ENCODE data around the gene FILIP1L.

Gene FILIP1L

GRCh38 chr3:99981138-99981537 is 133.2 kb downstream of the FILIP1L start:
- no peak for DNase-seq (ENCODE audit: low read depth in 2 of 2, low spot score in 1 of 2)

- no peak for DNase-seq (ENCODE audit: low read depth in 2 of 2, low spot score in 1 of 2)
These were observed 133.7 kb downstream of the FILIP1L start for GRCh38 chr3:99980606-99981005.

DNA sequence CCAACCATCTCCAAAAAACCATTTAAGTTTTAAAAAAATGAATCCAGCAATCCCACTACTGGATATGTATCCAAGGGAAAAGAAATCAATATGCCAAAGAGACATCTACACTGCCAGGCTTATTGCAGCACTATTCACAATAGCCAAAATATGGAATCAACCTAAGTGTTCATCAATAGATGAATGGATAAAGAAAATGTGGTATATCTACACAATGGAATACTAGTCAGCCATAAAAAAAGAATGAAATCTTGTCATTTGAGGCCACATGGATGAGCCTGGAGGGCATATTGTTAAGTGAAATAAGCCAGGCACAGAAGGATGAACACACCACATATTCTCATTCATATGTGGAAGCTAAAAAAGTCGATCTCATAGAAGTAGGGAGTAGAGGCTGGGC is 136.1 kb downstream of the FILIP1L start:
- DNase-seq (ENCODE audit: low read depth in 2 of 2, low spot score in 1 of 2) = no peak

- DNase-seq (ENCODE audit: low read depth in 2 of 2, low spot score in 1 of 2) = no peak
These were observed 137.7 kb downstream of the FILIP1L start for GRCh38 chr3:99976584-99976983.

DNA sequence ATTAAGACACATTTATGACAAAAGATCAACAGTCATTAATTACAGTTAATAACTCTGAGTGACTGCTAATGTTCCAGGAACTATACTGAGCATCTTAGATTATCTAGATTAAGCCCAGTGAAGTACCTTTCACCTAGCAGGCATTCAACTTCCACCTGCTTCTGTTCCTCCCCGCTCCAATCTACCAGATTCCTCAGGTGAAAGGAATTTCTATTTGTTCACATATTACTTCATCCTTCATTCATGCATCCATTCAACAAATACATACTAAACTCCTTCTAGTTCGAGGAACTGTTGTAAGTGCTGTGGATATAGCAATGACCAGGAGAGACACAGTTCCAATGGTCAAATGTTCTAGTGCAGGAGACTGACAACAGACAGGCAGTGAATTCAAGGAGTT is 139.3 kb downstream of the FILIP1L start:
- no peak for DNase-seq (ENCODE audit: low read depth in 2 of 2, low spot score in 1 of 2)

DNA sequence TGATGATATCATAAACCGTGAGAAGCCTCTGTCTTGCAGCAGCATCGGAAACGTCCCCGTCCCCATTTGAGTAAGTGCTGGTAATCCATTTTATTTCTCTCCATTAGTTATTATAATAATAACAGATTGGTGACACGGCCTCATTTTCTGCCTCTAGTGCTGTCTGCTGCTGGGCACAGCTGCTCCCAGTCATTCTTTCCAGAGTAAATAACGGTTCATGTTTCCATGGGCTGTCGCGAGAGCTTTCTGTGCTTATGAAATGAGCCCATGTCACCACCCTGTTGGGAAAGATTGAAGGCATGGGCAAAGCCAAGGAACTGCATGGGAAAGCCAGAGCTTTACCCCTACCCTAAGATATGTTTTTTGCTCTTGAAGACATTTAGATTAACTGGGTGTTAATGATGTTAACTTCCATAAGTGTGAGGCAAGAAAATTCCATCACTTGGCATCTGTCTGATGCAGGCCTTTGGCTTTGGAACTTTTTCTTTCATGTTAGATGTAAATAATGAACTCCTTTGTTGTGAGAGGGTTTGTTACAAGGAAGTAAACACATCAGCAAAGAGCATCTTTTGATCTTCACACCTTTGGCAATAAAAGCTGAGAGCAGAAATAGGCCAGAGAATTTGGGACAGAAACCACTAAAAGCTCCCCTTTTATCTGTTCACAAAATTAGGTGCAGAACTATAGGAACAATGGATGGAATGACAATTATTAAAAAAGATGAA is 141.8 kb downstream of the FILIP1L start:
- DNase-seq (ENCODE audit: low read depth in 2 of 2, low spot score in 1 of 2) = no peak

DNA sequence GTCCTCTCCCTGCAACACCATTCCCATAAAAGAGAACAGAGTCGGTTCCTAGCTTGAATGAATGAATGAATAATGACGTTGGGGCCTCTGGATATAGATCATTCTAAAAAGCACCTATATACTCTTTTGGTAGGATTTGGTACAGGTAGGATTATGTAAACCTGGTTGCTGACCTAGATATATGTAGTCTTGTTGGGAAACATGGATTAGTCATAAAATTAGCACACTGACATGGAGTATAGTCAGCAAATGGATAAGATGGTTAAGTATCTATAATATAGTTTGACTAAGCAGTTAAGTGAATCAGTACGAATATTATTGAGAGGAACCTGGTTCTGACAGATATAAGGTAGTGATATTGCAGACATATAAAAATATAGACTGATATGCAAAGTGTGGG is 142.5 kb downstream of the FILIP1L start:
- DNase-seq (ENCODE audit: low read depth in 2 of 2, low spot score in 1 of 2) = no peak

GRCh38 chr3:99970198-99970597 is 144.1 kb downstream of the FILIP1L start:
- no peak for DNase-seq (ENCODE audit: low read depth in 2 of 2, low spot score in 1 of 2)

DNA sequence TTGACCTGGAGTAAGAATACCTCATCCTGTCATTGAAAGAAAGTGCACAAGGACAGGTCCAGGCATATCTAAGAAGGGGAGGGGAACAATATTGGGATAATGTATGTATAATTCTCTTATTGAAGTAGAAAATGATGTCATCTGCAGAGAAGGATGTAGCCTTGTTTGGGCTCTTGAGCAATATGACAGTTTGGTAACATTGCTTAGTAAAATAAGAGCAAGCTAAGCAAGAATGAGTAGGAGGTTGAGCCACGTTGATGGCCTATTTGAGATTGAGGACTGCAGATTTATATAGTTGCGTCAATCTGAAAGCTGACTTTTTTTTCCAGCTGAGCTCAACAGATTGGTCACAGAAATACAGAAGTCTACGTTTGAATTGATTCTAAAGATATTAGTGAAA is 145.2 kb downstream of the FILIP1L start:
- no peak for DNase-seq (ENCODE audit: low read depth in 2 of 2, low spot score in 1 of 2)

DNA sequence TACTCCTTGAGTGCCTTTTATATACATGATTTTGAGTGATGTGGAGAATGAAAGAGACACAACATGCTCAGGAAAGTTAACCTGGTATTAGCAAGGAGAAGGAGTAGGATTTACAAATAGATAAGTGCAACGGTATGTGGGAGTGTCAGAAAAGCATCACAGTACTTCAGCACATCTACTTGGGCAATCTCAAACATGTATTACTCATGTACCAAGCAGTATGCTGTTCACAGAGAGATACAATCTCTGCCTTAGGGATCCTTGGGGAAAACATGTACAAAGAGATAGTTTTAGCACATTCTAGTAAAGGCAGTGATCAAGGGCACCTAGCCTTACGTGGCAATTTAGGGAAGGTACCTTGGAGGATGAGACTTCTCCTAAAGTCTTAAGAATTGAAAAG is 146.5 kb downstream of the FILIP1L start:
- no peak for DNase-seq (ENCODE audit: low read depth in 2 of 2, low spot score in 1 of 2)

GRCh38 chr3:99966662-99967416 is 147.5 kb downstream of the FILIP1L start:
- DNase-seq (ENCODE audit: low read depth in 2 of 2, low spot score in 1 of 2) = no peak

GRCh38 chr3:99965681-99966408 is 148.5 kb downstream of the FILIP1L start:
- DNase-seq (ENCODE audit: low read depth in 2 of 2, low spot score in 1 of 2) = no peak

- no peak for DNase-seq (ENCODE audit: low read depth in 2 of 2, low spot score in 1 of 2)
These were observed 149.2 kb downstream of the FILIP1L start for GRCh38 chr3:99965077-99965476.

GRCh38 chr3:99962703-99963102 is 151.6 kb downstream of the FILIP1L start:
- no peak for DNase-seq (ENCODE audit: low read depth in 2 of 2, low spot score in 1 of 2)

DNA sequence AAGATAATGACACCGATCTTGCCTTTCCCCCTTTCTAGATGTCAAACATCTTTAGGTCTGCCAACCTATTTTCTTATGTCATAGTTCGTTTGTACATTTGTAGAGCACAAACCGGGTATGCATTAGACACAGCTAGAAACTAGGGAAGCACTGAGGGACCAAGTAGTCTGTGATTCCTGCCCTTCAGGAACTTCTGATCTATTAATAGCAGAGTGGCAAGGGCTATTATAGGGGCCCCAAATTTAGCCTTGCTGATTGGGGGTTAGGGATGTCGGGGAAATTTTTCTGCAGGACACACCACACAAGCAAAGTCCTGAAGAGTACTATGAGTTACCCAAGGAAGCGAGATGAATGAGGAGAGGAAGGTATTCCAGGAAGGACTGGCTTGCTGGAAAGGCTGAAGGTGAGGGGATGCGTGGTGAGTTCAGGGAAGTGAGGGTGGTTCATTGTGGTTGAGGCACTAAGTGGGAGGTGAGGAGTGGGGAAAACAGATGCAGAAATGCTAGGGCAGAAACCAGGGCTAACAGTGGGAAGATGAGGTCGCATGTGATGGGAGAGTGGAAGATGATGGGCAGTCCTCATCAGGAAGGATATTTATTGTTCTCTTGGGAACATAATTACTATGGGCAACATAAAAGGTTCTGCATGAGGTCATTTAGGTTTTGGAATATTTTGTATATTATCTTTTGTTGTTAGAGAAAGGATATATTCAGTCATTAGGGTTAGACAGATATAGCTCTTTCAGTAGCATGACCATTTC is 152.4 kb downstream of the FILIP1L start:
- no peak for DNase-seq (ENCODE audit: low read depth in 2 of 2, low spot score in 1 of 2)

- DNase-seq (ENCODE audit: low read depth in 2 of 2, low spot score in 1 of 2) = no peak
These were observed 153.4 kb downstream of the FILIP1L start for GRCh38 chr3:99960941-99961340.

DNA sequence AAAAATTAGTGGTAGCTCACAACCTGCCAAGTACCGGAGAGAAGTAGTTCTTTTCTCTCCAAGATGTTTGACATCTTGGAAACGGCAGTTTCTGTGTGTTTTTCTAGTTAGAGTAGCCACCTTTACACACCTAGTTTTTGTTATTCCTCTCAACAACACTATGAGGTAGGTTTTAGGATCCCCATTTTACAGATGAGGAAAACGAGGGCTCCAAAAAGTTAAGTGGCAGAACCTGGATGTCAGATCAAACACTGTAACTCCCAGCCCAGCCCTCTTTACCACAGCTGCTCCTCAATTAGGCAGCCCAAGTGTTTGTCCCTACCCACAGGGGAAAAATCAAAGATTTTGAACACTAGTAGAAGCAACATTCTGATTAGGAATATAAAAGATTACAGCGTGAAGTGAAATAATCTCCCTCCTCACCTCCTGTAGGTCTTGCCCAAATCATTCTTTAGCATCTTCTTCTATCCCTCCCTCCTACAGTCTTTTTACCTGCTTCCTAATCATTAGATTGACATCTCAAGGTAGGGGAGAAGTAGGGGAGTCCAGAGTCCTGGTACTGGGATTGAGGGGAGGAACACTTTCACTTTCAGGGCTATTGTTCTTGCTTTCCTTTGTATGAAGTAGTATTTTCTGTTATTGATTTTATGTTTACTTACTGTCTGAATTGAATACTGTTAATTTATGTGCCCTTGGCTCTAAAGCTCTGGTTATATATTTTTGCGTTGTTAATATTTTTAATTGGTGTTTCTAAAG is 154.0 kb downstream of the FILIP1L start:
- no peak for DNase-seq (ENCODE audit: low read depth in 2 of 2, low spot score in 1 of 2)

DNA sequence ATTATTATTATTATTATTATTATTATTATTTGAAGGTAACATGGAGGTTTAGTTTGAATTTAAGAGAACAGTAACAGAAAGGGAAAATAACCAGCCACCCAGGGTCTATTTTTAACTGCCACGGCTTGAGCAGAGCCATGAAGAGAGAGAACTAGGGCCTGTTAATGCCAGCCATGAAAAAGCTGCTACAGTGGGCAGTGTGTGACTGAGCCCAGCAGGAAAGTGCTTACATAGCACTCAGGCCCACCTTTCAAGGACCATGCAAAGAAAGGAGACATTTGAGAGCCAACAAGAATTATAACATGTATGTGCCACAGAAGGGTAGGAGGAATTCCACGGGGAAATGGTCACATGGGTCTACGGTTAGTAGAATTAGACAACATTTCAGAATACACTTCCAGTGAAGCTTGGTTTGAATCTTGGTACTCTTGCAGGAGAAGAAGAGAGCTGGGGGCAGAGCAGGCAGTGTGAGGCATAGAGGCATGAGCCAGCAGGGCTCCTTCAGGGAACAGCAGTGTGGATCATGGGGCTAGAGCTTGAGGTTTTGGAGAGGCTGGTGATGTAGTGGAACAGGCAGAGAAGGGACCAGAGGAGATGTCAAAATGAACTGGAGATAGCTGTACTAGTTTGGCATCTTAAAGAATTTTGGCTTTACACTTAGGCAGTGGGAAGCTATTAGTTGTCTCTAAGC is 155.9 kb downstream of the FILIP1L start:
- DNase-seq (ENCODE audit: low read depth in 2 of 2, low spot score in 1 of 2) = no peak

DNA sequence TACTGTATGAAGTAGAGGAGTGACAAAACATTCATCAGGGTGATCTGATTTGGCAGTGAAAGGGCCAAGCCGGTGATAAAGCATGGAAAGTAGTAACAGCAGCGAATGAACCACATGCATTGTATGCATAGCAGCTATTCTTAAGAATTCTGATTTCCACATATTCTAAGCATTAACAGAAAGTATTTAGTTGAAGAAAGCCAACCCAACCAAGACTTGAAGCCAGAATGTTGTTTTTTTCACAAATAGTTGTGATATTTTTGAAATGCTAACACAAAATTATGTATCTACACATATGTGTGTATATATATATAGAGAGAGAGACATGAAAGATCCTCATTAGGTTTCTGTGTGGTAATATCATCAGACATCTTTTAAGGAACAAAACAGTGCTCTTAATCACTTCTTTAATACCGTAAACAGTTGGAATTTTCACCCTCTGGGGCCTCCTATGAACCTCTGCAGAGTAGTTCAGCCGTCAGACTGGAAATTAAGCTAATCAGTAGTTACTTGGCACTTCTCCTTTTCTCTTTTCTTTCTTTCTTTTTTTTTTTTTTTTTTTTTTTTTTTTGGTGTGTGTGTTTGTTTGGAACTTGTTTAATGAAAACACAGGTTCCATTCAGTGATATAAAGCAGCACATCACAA is 157.0 kb downstream of the FILIP1L start:
- no peak for DNase-seq (ENCODE audit: low read depth in 2 of 2, low spot score in 1 of 2)

Measured in stimulated activated CD8-positive, alpha-beta memory T cell treated with anti-CD3 and anti-CD28 coated beads, Interleukin-4, amount 100 ng/mL, for 4 hours (primary cell).